LoVo (cell line): ENCODE results near the gene CCDC30.
"Not testable (repeated sequence)": the region's sequence is repeated elsewhere in the genome, so short reads cannot be mapped to it uniquely, and the experiment has no call there.

Source experiments
- DNase-seq: peaks from one replicate; pipeline ENCODE4 v3.0.0-alpha.2; 2016; ENCODE audit warnings: low spot score

The CCDC30 gene

GRCh38 chr1:42657981-42658876 is 195.1 kb downstream of the CCDC30 start, which contains the start of gene PPIH:
Gene PPIH, plus strand, starts transcription at chr1:42658423. Its CDS starts 24 bp downstream, at chr1:42658447.
- peak; percentile 95 for DNase-seq

GRCh38 chr1:42658877-42659337 is 195.8 kb downstream of the CCDC30 start:
- no peak for DNase-seq

GRCh38 chr1:42660907-42661500 is 197.9 kb downstream of the CCDC30 start:
- DNase-seq = no peak

GRCh38 chr1:42669936-42670335 is 206.8 kb downstream of the CCDC30 start:
- DNase-seq = no peak

- DNase-seq = no peak
These were observed 207.3 kb downstream of the CCDC30 start for GRCh38 chr1:42670425-42670824.

- no peak for DNase-seq
These were observed 211.1 kb downstream of the CCDC30 start for GRCh38 chr1:42674214-42674613.

GRCh38 chr1:42674682-42675081 is 211.6 kb downstream of the CCDC30 start:
- DNase-seq = no peak

- DNase-seq = no peak
These were observed 212.4 kb downstream of the CCDC30 start for GRCh38 chr1:42675467-42675866.

- no peak for DNase-seq
These were observed 213.5 kb downstream of the CCDC30 start for GRCh38 chr1:42676534-42677087.

- DNase-seq = no peak
These were observed 216.4 kb downstream of the CCDC30 start for GRCh38 chr1:42679364-42679983.

- DNase-seq = no peak
These were observed 217.0 kb downstream of the CCDC30 start for GRCh38 chr1:42680055-42680454.

GRCh38 chr1:42680921-42681683 is 218.0 kb downstream of the CCDC30 start:
- DNase-seq = no peak

- peak; percentile 97 for DNase-seq
These were observed 218.8 kb downstream of the CCDC30 start, which contains the start of gene YBX1 for GRCh38 chr1:42681741-42682483. Gene YBX1, plus strand, starts transcription at chr1:42682418. Its CDS starts 148 bp downstream, at chr1:42682566.

GRCh38 chr1:42682484-42682738 is 219.3 kb downstream of the CCDC30 start:
- not testable (repeated sequence) for DNase-seq

GRCh38 chr1:42682739-42683531 is 219.8 kb downstream of the CCDC30 start:
- DNase-seq = peak; percentile 58

- DNase-seq = no peak
These were observed 221.1 kb downstream of the CCDC30 start for GRCh38 chr1:42684139-42684538.

GRCh38 chr1:42686418-42686817 is 223.3 kb downstream of the CCDC30 start:
- no peak for DNase-seq

- no peak for DNase-seq
These were observed 226.8 kb downstream of the CCDC30 start for GRCh38 chr1:42689912-42690311.

- no peak for DNase-seq
These were observed 227.5 kb downstream of the CCDC30 start for GRCh38 chr1:42690477-42691156.

- DNase-seq = no peak
These were observed 228.0 kb downstream of the CCDC30 start for GRCh38 chr1:42691157-42691498.
